Stimulated activated CD8-positive, alpha-beta memory T cell treated with anti-CD3 and anti-CD28 coated beads, Interleukin-7, amount 100 ng/mL, for 24 hours (primary cell): ENCODE measurements around the gene OR2L13.
"Not testable (repeated sequence)": the region's sequence is repeated elsewhere in the genome, so short reads cannot be mapped to it uniquely, and the experiment has no call there.

Source experiments
- DNase-seq: peaks from one replicate; pipeline ENCODE4 v3.0.0-alpha.2; 2020; ENCODE audit warnings: low read depth

Gene OR2L13

DNA sequence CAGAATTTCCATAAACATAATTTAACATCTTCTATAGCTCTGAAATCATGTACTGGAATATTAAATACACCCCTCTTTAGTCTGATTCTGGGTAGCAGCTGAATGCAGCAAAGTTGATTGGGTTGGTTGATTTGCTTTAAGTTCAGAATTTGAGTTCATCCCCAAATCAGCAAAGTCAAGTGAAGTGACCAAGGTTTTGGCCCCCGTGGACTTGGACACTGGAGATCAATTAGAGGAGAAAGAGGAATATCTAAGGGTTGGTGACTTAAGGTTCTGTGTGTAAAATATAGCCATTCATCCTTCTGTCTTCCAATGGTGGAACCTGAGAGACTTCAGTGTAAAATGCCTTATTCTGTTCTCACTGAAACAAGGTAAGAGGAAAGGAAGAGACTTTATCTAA, at the start of gene OR2L13:
Gene OR2L13 (plus strand): TSS at position 301 of the 400 bp plus-strand sequence. CDS start 4,192 bp downstream, outside the sequence.
- no peak for DNase-seq

- DNase-seq: no peak
Measured at GRCh38 chr1:248045209-248045608, 49.8 kb upstream of the OR2L13 start.

DNA sequence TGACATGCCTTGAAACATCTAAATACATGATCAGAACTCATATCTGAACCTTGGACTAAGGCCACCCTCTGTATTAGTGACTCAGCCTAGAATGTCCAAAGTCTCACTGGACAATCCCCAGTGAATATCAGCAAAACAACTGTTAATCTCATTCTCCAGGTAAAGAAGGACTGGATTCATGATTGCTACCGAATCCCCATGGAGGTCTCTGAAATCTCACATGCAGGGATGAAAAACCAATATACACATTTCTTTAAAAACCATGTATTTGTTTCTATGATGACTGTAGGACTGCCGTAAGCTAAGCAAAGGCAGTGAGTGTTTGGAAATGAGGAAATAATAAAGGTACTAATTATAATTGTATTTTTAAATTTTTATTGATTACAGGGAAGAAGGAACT, 48.4 kb upstream of the OR2L13 start, which contains the start of gene OR2L3:
Gene OR2L3 (plus strand): TSS at position 301 of the 400 bp plus-strand sequence. CDS start 13,846 bp downstream, outside the sequence.
- no peak for DNase-seq

DNA sequence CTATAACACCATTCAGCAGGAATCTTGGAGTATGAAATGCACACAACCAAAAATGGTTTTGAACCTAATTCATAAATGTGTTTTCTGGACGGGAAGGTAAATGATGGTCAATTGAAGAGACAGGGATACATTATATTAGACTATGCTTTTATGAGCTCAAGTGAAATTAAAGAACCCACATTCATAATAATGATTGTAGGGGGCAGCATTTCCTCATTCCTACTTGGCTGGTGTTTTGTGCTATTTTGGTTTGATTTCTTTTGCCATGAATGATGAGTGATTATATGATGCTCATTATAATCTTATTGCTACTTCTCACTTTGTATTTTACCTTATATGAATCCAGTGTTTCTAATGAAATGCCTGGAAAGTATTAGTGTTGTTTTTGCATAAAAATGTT, 48.0 kb upstream of the OR2L13 start:
- no peak for DNase-seq

DNA sequence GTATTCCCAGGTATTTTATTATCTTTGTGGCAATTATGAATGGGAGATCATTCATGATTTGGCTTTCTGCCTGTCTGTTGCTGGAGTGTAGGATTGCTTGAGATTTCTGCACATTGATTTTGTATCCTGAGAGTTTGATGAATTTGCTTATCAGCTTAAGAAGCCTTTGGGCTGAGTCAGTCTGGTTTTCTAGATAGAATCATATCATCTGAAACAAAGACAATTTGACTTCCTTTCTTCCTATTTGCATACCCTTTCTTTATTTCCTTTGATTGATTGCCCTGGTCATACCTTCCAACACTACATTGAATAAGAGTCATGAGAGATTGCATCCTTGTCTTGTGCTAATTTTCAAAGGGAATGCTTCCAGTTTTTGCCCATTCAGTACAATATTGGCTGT, 40.3 kb upstream of the OR2L13 start:
- no peak for DNase-seq

DNA sequence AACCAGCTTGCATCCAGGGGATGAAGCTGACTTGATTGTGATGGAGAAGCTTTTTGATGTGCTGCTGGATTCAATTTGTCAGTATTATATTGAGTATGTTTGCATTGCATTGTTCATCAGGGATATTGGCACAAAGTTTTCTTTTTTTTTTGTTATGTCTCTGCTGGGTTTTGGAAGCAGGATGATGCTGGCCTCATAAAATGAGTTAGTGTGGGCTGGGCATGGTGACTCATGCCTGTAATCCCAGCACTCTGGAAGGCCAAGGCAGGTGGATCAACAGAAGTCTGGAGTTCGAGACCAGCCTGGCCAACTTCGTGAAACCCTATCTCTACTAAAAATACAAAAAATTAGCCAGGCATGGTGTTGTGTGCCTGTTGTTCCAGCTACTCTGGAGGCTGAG, 39.7 kb upstream of the OR2L13 start:
- no peak for DNase-seq

DNA sequence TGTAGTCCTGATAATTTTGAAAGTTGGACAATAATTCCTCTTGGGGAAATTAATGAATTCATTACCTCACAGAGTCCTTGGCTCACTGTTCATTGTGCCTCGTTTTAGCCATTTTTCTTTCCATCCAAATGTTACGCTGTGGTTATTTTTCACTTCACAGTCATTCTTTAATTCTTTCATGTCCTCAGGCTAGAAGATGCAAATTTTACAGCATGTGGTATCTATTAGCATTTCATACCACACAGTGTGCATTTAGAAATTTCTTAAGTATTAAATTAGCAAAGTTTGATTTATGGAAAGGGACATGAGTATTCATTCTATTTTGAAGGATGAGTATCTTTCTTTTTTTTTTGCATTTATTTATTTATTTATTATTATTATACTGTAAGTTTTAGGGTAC, 29.9 kb upstream of the OR2L13 start:
- no peak for DNase-seq

- no peak for DNase-seq
Measured at GRCh38 chr1:248065604-248066003, 29.4 kb upstream of the OR2L13 start.

DNA sequence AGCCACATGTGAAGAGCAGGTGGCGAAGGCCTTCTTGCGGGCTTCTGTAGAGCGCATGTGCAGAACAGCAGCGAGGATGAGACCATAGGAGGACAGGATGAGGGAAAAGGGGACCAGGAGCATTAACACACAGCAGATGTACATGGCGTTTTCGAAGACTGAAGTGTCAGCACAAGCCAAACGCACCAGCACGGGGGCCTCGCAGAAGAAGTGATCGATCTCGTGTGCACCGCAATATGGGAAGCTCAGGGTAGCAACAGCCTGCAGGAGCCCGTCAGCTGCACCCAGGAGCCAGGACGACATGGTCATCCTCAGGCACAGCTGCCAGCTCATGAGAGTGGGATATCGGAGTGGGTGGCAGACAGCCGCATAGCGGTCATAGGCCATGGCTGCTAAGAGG, 11.1 kb upstream of the OR2L13 start:
- not testable (repeated sequence) for DNase-seq

- DNase-seq: no peak
Measured at GRCh38 chr1:248098529-248098928, 3.5 kb downstream of the OR2L13 start.

- no peak for DNase-seq
Measured at GRCh38 chr1:248102847-248103246, 7.9 kb downstream of the OR2L13 start.

DNA sequence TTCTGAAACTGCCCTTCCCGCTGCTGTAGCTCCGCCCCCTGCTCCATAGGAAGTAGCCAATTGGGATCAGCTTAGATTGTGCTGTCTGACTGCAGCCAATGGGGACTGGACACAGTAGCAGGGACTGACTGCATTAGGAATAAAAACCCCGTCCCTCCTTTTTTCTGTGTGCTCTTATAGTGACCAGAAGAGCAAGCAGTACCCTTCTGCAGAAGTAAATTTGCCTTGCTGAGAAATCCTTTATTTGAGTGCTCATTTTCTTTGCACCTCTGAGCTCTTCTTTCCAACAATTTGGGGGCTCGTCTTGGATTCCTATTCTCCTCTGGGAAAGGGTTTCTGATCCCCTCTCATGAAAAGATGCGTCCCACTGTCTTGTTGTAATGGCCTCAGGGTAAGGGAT, 16.2 kb downstream of the OR2L13 start:
- DNase-seq: no peak

DNA sequence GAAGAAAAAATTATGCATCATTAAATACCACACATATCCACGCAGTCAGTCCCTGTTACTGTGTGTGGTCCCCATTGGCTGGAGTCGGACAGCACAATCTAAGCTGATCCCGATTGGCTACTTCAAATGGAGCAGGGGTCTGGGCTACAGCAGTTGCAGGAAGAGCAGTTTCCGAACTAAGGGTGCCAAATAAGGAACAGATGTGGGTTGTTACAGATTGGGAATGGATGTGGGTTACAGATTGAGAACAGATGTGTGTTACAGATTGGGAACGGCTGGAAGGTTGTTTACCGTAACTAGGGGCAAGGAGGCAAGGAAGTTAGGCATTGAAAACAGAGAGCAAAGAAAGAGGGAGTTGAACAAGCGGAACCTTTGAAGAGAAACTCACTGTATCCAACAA, 19.9 kb downstream of the OR2L13 start:
- no peak for DNase-seq

DNA sequence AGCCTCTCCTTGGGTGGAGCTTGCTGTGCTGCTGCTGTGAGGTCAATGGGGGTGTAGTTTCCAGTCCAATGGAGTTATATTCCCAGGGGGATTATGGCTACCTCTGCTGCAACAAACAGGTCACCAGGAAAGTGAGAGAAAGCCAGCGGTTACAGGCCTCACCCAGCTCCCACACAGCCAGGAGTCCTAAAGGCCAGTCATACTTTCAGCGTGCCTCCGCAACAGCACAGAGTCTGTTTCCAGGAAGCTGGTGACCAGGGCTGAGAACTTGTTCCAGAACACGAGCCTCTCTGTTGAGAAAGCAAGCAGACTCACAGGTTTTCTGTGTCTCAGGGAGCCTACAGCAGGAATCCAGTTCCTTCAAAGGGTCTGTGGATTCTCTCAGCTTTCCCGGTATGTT, 32.7 kb downstream of the OR2L13 start:
- DNase-seq: no peak

DNA sequence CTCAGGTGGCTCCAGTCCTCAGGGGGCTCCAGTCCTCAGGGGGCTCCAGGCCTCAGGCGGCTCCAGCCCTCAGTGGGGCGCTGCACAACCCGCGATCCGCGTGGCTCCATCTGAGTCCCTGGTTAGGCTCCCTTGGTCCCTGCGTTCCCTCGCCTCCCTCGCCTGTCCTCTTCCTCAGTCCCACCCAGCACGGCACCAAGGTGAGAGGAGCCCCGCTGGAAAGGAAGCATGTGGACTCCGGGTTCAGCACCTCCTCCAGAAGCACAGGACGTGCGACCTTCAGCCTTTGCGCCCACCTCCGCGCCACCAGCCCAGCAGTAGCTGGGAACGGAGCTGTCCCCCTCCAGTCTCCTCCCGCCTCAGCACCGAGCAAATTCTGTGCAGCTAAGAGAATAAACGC, 41.8 kb downstream of the OR2L13 start:
- DNase-seq: no peak

- no peak for DNase-seq
Measured at GRCh38 chr1:248140846-248141245, 45.9 kb downstream of the OR2L13 start.

- DNase-seq: no peak
Measured at GRCh38 chr1:248143311-248143710, 48.3 kb downstream of the OR2L13 start.

DNA sequence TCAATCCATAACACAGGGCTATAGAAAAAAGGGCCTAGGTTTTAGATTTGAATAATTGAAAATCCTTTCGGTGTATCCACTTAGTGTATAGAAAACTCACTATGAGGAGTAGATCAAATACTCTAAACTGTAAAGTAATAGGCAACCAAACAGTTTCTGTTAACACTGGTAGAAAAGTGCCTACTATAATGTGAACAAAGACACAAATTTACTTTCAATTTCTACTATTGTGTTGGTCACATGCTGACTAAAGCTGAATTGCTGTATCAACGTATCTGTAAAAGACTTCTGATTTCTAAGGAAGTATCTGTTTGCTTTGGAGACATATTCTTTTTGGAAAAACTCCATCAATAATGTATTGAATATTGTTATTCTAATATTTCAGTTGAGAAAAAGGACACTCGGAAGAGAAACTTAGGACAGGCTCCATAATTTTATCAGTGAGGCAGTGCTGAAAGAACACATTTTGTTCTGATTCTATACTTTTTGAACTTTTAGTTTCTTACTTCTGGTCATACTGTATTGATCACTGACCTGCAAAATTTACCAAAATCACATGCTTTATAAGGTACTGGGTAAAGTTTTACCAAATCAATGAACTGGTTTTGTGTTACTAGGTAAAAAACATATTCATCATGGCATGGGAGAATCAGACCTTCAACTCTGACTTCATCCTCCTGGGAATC, 49.7 kb downstream of the OR2L13 start, which contains the start of gene OR2M5:
Gene OR2M5 (plus strand): TSS at position 636 of the 686 bp plus-strand sequence. CDS start 0 bp downstream, at position 636.
- no peak for DNase-seq
